Measurements from ENCODE around the gene ACSL4. TPM values are rescaled to one million over a fixed set of nuclear protein-coding genes. Genes with fewer than 3 reads are reported as not detected.
A peak's percentile ranks its signal among the peaks of the same experiment; 100 is the strongest.

ACSL4 gene
- 32.2 TPM for total RNA-seq
- 10 to 100 TPM; 13.4 to 19.5 (median 15.3) TPM for polyA plus RNA-seq

DNA sequence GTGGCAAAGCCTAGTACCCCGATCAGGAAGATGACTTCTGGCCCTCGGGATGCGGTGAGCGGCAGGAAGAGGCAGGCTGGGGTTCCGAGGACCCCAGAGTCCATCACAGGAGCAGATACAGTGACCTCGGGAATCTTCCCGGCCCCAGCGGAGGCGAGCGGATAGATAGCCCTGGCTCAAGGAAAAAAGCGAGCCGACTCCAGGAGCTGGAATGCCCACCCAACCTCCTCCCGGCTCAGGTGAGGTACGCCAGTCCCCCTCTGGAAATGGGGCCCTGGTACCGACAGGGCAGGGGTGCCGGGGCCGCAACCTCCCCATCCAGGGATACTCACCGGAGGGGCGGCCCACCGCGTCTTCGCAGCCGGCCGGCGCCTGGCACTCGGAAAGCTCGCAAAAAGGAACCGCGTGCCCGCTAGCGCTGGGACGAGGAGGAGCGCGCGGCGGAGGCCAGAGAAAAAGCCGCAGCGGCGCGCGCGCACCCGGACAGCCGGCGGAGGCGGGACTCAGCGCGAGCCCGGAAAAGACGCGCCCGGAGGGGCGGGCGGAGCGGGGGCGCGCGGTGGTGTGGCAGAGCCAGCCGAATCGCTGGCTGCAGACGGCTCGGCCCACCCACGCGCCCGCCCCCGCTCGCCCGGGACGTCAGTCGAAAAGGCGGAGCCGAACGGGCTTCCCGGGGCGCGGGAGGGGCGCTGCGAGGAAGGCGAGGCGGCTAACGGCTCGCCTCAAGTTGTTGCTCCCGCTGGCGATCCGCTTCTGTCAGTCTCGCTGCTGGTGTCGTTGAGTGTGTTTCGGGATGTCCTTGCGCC is at the start of gene ACSL4:
TSS of gene ACSL4 (minus strand) at position 451 of the 806 bp plus-strand sequence. CDS start 49,894 bp downstream, outside the sequence.
- Mint-ChIP-seq H3K9me3 (no peaks in the 10 kb centered on the region), H3K36me3 (no peaks in the 10 kb centered on the region), H3K4me3 (peak within 1 kb of the TSS; percentile 94 to 98 (median 96)), H3K4me1 (peaks cover 6 to 35% (median 24%) of the 10 kb centered on the region in 4 donors), H3K27me3 (no peaks in the 10 kb centered on the region), H3K27ac (peak within 1 kb of the TSS; percentile 85 to 97 (median 94))
- Histone ChIP-seq H3K9me3 (ENCODE audit: control insufficient read depth in 2 of 2, low read length in 2 of 2) (no peaks in the 10 kb centered on the region), H3K36me3 (ENCODE audit: control insufficient read depth, insufficient read depth, low read length) (no peaks in the 10 kb centered on the region), H3K4me3 (ENCODE audit: low read depth, low read length) (peak within 1 kb of the TSS; percentile 94), H3K27me3 (ENCODE audit: control insufficient read depth, insufficient read depth, low read length) (no peaks in the 10 kb centered on the region), H3K27ac (ENCODE audit: insufficient read depth, low read length, poor library complexity, severe bottlenecking) (peak within 1 kb of the TSS; percentile 79), H3K4me1 (ENCODE audit: control insufficient read depth, insufficient read depth, low read length, poor library complexity, severe bottlenecking) (peaks cover 23% of the 10 kb centered on the region)
- ATAC-seq (ENCODE audit: low read depth in 2 of 2), result peak; percentile 93
- peak; percentile 81 to 89 (median 86) for DNase-seq

DNA sequence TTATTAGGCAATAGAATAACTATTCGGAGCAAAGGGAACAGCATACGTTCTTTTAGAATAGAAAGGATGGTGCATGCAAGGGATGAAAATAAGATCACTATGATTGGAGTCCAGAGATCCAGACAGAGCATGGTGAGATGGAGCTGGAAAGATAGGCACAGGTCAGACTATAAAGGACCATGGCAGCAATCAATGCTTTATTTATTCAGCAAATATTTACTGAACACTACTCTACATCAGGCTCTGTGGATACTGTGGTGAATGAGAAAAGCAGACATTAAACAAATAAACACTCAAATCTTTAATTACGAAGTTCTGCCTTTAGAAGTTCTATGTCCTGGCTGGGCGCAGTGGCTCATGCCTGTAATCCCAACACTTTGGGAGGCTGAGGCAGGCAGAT is 44.7 kb upstream of the ACSL4 start:
- Mint-ChIP-seq H3K27me3 (no peaks in the 10 kb centered on the region), H3K36me3 (no peaks in the 10 kb centered on the region), H3K9me3 (peaks cover 0 to 1% (median 0%) of the 10 kb centered on the region in 7 donors), H3K27ac (no peak overlapping the region), H3K4me1 (peaks cover 2 to 25% (median 5%) of the 10 kb centered on the region in 4 donors), H3K4me3 (no peak overlapping the region)
- no peak overlapping the region for H3K4me3 ChIP-seq (ENCODE audit: low read depth, low read length)
- no peaks in the 10 kb centered on the region for H3K36me3 ChIP-seq (ENCODE audit: control insufficient read depth, insufficient read depth, low read length)
- ATAC-seq (ENCODE audit: low read depth in 2 of 2) (no peak), DNase-seq (no peak)
- H3K4me1 ChIP-seq (ENCODE audit: control insufficient read depth, insufficient read depth, low read length, poor library complexity, severe bottlenecking), result no peaks in the 10 kb centered on the region
- H3K27ac ChIP-seq (ENCODE audit: insufficient read depth, low read length, poor library complexity, severe bottlenecking), result no peak overlapping the region
- no peaks in the 10 kb centered on the region for H3K9me3 ChIP-seq (ENCODE audit: control insufficient read depth in 2 of 2, low read length in 2 of 2)
- no peaks in the 10 kb centered on the region for H3K27me3 ChIP-seq (ENCODE audit: control insufficient read depth, insufficient read depth, low read length)

DNA sequence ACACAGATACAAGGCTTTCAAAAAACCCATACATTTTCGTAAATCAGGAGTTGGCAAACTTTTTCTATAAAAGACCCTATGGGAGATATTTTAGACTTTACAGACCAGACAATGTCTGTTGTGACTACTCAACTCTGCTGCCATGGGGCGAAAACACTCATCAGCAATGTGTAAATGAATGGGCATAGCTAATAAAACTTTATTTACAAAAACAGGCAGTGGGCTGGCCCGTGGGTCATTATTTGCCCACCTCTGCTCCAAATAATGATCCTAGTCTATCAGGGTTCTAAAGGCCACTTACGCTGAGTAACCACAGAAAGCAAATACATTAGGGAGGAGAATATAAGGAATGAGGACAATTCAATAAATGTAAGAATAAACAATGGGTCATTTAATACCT is 43.9 kb upstream of the ACSL4 start:
- Histone ChIP-seq H3K4me3 (ENCODE audit: low read depth, low read length) (no peak overlapping the region), H3K27ac (ENCODE audit: insufficient read depth, low read length, poor library complexity, severe bottlenecking) (no peak overlapping the region), H3K4me1 (ENCODE audit: control insufficient read depth, insufficient read depth, low read length, poor library complexity, severe bottlenecking) (no peaks in the 10 kb centered on the region), H3K36me3 (ENCODE audit: control insufficient read depth, insufficient read depth, low read length) (no peaks in the 10 kb centered on the region), H3K27me3 (ENCODE audit: control insufficient read depth, insufficient read depth, low read length) (no peaks in the 10 kb centered on the region), H3K9me3 (ENCODE audit: control insufficient read depth in 2 of 2, low read length in 2 of 2) (no peaks in the 10 kb centered on the region)
- Mint-ChIP-seq H3K27me3 (no peaks in the 10 kb centered on the region), H3K36me3 (no peaks in the 10 kb centered on the region), H3K4me1 (peaks cover 0 to 19% (median 1%) of the 10 kb centered on the region in 4 donors), H3K4me3 (no peak overlapping the region), H3K9me3 (peaks cover 0 to 1% (median 0%) of the 10 kb centered on the region in 7 donors), H3K27ac (no peak overlapping the region)
- no peak for ATAC-seq (ENCODE audit: low read depth in 2 of 2)
- DNase-seq, result no peak

DNA sequence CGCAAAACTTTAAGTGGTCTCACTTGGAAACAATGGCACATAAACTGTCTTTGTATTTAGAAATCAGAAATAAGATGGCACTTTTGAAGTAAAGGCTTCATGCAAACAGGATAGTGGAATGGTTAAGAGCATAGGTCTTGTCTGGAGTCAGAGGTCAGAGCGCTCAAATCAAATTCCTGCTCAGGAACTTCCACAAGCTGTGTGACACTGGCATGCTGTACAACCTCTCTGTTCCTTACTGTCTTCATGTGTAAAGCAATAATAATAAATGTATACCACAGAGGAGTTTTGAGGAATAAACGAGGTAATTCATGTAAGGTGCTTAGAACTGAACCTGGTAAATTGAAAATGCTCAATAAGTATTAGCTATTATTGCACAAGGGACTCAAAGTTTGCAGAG is 43.4 kb upstream of the ACSL4 start:
- no peak overlapping the region for H3K4me3 ChIP-seq (ENCODE audit: low read depth, low read length)
- ATAC-seq (ENCODE audit: low read depth in 2 of 2) (no peak), DNase-seq (no peak)
- H3K9me3 Mint-ChIP-seq, result peaks cover 0 to 1% (median 0%) of the 10 kb centered on the region in 7 donors
- H3K36me3 ChIP-seq (ENCODE audit: control insufficient read depth, insufficient read depth, low read length), result no peaks in the 10 kb centered on the region
- no peaks in the 10 kb centered on the region for H3K4me1 ChIP-seq (ENCODE audit: control insufficient read depth, insufficient read depth, low read length, poor library complexity, severe bottlenecking)
- H3K36me3 Mint-ChIP-seq, result no peaks in the 10 kb centered on the region
- H3K27ac Mint-ChIP-seq, result no peak overlapping the region
- peaks cover 0 to 14% (median 1%) of the 10 kb centered on the region in 4 donors for H3K4me1 Mint-ChIP-seq
- H3K27ac ChIP-seq (ENCODE audit: insufficient read depth, low read length, poor library complexity, severe bottlenecking), result no peak overlapping the region
- H3K9me3 ChIP-seq (ENCODE audit: control insufficient read depth in 2 of 2, low read length in 2 of 2), result no peaks in the 10 kb centered on the region
- H3K27me3 ChIP-seq (ENCODE audit: control insufficient read depth, insufficient read depth, low read length), result no peaks in the 10 kb centered on the region
- H3K4me3 Mint-ChIP-seq, result no peak overlapping the region
- H3K27me3 Mint-ChIP-seq, result no peaks in the 10 kb centered on the region

DNA sequence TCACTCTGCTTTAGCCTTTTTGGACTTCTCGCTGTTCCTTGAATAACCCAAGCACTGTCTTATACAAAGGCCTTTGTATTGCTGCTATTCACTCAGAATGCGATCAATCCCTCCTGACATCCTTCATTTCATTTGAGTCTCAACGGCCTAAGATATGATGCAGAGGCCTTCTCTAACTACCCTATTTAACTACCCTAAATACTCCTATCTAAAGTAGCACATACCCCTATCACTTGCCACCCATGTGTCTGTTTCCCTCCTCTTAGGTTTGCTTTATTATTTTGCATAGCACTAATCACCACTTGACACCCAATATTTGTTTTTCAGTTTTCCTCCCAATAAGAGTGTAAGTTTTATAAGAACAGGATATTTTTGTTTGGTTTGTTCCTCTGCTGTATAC is 42.3 kb upstream of the ACSL4 start:
- Mint-ChIP-seq H3K27me3 (no peaks in the 10 kb centered on the region), H3K36me3 (no peaks in the 10 kb centered on the region), H3K4me3 (no peak overlapping the region), H3K4me1 (peaks cover 0 to 14% (median 0%) of the 10 kb centered on the region in 4 donors), H3K9me3 (peaks cover 0 to 1% (median 0%) of the 10 kb centered on the region in 7 donors), H3K27ac (no peak overlapping the region)
- Histone ChIP-seq H3K4me3 (ENCODE audit: low read depth, low read length) (no peak overlapping the region), H3K4me1 (ENCODE audit: control insufficient read depth, insufficient read depth, low read length, poor library complexity, severe bottlenecking) (no peaks in the 10 kb centered on the region), H3K9me3 (ENCODE audit: control insufficient read depth in 2 of 2, low read length in 2 of 2) (no peaks in the 10 kb centered on the region), H3K27ac (ENCODE audit: insufficient read depth, low read length, poor library complexity, severe bottlenecking) (no peak overlapping the region), H3K36me3 (ENCODE audit: control insufficient read depth, insufficient read depth, low read length) (no peaks in the 10 kb centered on the region), H3K27me3 (ENCODE audit: control insufficient read depth, insufficient read depth, low read length) (no peaks in the 10 kb centered on the region)
- no peak for DNase-seq
- no peak for ATAC-seq (ENCODE audit: low read depth in 2 of 2)

DNA sequence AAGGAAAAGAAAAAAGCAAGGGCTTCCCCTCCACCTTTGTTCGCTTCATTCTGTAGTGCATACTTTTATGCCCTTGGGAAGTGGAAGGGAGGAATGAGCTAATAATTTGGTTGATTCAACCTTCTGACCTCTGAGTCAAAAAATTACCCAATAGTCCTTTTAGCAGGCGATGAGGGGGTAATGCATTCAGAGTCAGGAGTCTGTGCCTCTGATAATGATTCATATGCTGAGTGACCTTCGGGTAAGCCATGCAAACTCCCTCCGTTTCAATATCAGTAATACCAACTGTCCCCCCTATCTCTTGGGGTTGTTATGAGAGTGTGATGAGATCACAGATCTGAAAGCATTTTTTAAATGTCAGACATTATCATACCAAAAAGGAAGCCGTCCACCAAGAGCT is 41.6 kb upstream of the ACSL4 start:
- H3K27me3 Mint-ChIP-seq, result no peaks in the 10 kb centered on the region
- Histone ChIP-seq H3K36me3 (ENCODE audit: control insufficient read depth, insufficient read depth, low read length) (no peaks in the 10 kb centered on the region), H3K27ac (ENCODE audit: insufficient read depth, low read length, poor library complexity, severe bottlenecking) (no peak overlapping the region), H3K9me3 (ENCODE audit: control insufficient read depth in 2 of 2, low read length in 2 of 2) (no peaks in the 10 kb centered on the region), H3K4me1 (ENCODE audit: control insufficient read depth, insufficient read depth, low read length, poor library complexity, severe bottlenecking) (no peaks in the 10 kb centered on the region), H3K4me3 (ENCODE audit: low read depth, low read length) (peak overlapping the region; percentile 26), H3K27me3 (ENCODE audit: control insufficient read depth, insufficient read depth, low read length) (no peaks in the 10 kb centered on the region)
- H3K27ac Mint-ChIP-seq, result peak overlapping the region in 1 of 3 donors; percentile 86
- ATAC-seq (ENCODE audit: low read depth in 2 of 2) (no peak), DNase-seq (peak in 1 of 3 donors; percentile 16)
- peaks cover 0 to 14% (median 0%) of the 10 kb centered on the region in 4 donors for H3K4me1 Mint-ChIP-seq
- no peak overlapping the region for H3K4me3 Mint-ChIP-seq
- peaks cover 0 to 4% (median 0%) of the 10 kb centered on the region in 7 donors for H3K9me3 Mint-ChIP-seq
- H3K36me3 Mint-ChIP-seq, result no peaks in the 10 kb centered on the region

DNA sequence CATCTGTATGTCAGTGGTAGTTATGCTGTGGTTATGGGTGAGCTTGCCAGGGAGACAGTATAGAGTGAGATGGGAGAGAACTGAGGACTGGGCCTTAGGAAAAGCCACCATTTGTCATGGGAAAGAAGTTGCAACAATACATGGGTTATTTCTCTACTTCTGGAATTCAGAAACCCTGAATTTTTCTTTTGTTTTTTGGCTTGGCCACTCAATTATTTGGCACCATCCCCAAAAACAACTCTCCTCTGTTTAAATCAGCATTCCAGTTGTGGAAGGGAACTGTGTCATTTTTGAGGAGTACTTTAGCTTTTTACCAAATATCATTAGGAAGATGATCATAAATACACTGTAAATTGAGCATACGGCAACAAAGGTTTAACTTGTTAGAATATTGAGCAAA is 41.1 kb upstream of the ACSL4 start:
- Histone ChIP-seq H3K27ac (ENCODE audit: insufficient read depth, low read length, poor library complexity, severe bottlenecking) (no peak overlapping the region), H3K9me3 (ENCODE audit: control insufficient read depth in 2 of 2, low read length in 2 of 2) (no peaks in the 10 kb centered on the region), H3K36me3 (ENCODE audit: control insufficient read depth, insufficient read depth, low read length) (no peaks in the 10 kb centered on the region), H3K4me1 (ENCODE audit: control insufficient read depth, insufficient read depth, low read length, poor library complexity, severe bottlenecking) (no peaks in the 10 kb centered on the region), H3K27me3 (ENCODE audit: control insufficient read depth, insufficient read depth, low read length) (no peaks in the 10 kb centered on the region), H3K4me3 (ENCODE audit: low read depth, low read length) (no peak overlapping the region)
- no peak for ATAC-seq (ENCODE audit: low read depth in 2 of 2)
- Mint-ChIP-seq H3K4me3 (no peak overlapping the region), H3K4me1 (peaks cover 0 to 14% (median 0%) of the 10 kb centered on the region in 4 donors), H3K27me3 (no peaks in the 10 kb centered on the region), H3K27ac (peak overlapping the region in 1 of 3 donors; percentile 86), H3K9me3 (peaks cover 0 to 4% (median 0%) of the 10 kb centered on the region in 7 donors), H3K36me3 (no peaks in the 10 kb centered on the region)
- no peak for DNase-seq

DNA sequence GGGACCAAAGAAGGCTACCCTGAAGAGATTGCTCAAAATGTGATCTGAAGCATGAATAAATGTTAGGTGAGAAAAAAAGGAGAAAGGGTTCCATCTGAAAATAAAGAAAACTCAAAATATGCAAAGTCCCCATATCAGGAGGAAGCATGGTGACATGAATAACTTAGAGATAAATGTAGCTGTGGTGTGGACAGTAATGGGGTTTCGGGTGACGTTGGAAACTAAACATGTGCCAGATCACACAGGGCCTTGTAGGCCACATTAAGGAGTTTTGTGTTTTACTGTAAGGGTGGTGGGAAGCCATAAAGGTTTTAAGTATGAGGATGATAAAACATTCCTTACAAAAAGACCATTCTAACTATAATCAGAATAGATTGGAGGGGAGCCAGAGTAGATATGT is 40.3 kb upstream of the ACSL4 start:
- no peaks in the 10 kb centered on the region for H3K36me3 Mint-ChIP-seq
- no peak overlapping the region for H3K4me3 Mint-ChIP-seq
- H3K4me1 ChIP-seq (ENCODE audit: control insufficient read depth, insufficient read depth, low read length, poor library complexity, severe bottlenecking), result no peaks in the 10 kb centered on the region
- H3K27me3 ChIP-seq (ENCODE audit: control insufficient read depth, insufficient read depth, low read length), result no peaks in the 10 kb centered on the region
- no peaks in the 10 kb centered on the region for H3K9me3 ChIP-seq (ENCODE audit: control insufficient read depth in 2 of 2, low read length in 2 of 2)
- DNase-seq (no peak), ATAC-seq (ENCODE audit: low read depth in 2 of 2) (no peak)
- no peak overlapping the region for H3K27ac Mint-ChIP-seq
- no peak overlapping the region for H3K27ac ChIP-seq (ENCODE audit: insufficient read depth, low read length, poor library complexity, severe bottlenecking)
- no peaks in the 10 kb centered on the region for H3K27me3 Mint-ChIP-seq
- no peak overlapping the region for H3K4me3 ChIP-seq (ENCODE audit: low read depth, low read length)
- peaks cover 0 to 4% (median 0%) of the 10 kb centered on the region in 7 donors for H3K9me3 Mint-ChIP-seq
- no peaks in the 10 kb centered on the region for H3K36me3 ChIP-seq (ENCODE audit: control insufficient read depth, insufficient read depth, low read length)
- peaks cover 0 to 14% (median 0%) of the 10 kb centered on the region in 4 donors for H3K4me1 Mint-ChIP-seq

Data from CD4-positive, CD25-positive, alpha-beta regulatory T cell (primary cell).